ENCODE data around the gene SFSWAP.
"Not testable (repeated sequence)": the region's sequence is repeated elsewhere in the genome, so short reads cannot be mapped to it uniquely, and the experiment has no call there.

The SFSWAP gene

DNA sequence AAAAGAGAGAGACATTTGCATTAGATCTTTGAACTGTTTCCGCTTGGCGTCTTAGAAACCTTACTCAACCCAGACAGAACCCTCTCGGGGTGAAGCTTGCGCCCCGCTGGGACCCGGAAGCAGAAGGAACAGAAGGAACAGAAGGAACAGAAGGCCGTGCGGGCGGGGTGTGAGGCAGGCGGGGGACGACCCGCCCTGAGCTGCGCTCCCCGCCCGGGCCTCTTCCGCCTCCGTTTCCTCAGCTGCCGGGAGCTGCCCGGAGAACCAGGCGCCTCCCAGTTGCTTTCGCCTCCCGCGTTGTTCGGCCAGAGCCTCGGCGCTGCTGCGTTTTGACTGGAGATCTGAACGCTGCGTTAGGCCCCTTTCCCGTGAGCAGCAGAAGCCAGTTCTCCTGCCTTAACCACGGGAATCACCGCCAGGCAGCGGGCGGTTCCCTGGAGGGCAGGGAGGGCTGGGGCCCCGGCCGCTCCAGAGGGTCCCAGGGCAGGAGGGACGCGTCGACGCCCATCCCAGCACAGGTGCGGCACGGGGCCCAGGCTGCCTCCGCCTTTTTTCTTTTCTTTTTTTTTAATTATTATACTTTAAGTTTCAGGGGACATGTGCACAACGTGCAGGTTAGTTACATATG is 98.0 kb downstream of the SFSWAP start:
- peak in 1 of 51 donors; percentile 13 for DNase-seq

- not testable (repeated sequence) for DNase-seq
These were observed 98.8 kb downstream of the SFSWAP start for GRCh38 chr12:131809476-131810254.

- DNase-seq: no peak
These were observed 99.8 kb downstream of the SFSWAP start for GRCh38 chr12:131810726-131811125.

- DNase-seq: no peak
These were observed 104.2 kb downstream of the SFSWAP start for GRCh38 chr12:131815131-131815530.

DNA sequence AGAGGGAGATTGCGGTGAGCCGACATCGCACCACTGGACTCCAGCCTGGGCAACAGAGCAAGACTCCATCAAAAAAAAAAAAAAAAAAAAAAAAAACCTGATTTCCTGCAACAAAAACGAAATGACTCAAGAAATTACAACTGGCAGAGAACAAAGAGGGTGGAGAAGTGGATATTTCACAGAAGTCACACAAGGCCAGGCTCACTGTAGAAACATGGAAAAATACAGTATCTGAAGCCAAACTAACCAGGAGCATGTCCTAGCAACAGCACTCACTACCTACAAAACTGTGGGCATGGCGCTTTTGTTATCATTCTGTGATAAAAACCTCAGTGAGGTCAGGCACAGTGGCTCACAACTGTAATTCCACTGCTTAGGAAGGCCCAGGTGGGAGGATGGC is 105.6 kb downstream of the SFSWAP start:
- no peak for DNase-seq

- no peak for DNase-seq
These were observed 106.4 kb downstream of the SFSWAP start for GRCh38 chr12:131817241-131817640.

GRCh38 chr12:131818821-131819585 is 108.1 kb downstream of the SFSWAP start:
- no peak for DNase-seq

DNA sequence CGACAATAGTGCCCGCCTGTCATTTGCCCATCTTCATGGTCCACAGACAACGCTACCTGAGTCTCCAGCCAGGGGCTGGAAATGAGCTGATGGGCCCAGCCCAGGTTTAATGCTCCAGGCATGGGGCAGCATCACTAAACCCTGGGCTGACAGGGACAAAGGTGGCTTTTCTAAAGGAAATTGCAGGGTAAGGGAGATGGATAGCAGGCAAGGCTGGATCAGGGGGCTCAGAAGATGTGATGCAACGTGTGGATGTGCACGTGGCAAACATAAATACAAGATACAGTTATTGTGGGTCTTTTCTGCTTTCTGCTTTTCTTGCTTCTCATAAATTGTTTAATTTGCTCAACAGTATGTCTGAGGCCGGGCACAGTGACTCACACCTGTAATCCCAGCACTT is 113.6 kb downstream of the SFSWAP start:
- DNase-seq: no peak

GRCh38 chr12:131825146-131825892 is 114.4 kb downstream of the SFSWAP start:
- DNase-seq: peak in 21 of 51 donors; percentile 12 to 54 (median 31)

DNA sequence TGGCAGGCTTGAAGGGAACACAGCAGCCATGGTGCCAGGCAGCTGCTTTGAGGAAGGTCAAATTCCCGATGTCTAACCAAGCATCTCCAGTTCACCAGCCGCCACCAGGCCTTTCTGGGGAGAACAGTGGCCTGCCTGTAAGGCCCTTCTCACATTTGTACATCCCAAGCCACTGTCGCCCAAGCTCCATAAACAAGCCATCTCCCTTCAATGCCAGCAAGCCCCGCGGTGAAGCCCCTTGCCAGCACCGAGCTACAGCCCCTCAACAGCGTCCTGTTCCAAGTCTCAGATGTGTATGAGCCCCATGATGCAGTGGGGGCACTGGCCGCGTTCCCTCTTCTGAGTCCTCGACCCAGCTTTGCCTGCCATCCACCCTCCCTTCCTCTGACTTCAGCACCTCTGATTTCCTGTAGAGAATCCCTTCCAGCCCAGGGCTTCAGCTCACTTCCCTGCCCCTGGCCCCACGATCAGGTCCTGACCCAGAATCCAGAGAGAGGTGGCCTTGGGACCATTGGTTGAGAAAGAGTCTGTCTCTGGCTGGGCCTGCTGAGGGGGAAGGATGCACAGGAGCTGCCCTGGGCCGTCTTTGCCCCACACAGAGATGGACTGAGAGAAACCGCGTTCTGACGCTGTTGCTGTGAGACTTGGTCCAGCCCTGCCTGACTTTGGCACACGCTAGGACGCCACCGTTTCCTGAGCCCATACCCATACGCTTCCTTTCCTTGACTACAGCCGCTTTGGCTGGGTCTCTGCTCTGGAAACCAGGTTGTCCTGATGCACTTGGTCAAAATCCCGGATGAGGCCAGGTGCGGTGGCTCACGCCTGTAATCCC is 115.4 kb downstream of the SFSWAP start:
- DNase-seq: no peak

- peak in 16 of 51 donors; percentile 6 to 64 (median 28) for DNase-seq
These were observed 117.2 kb downstream of the SFSWAP start, which contains the start of gene MMP17 for GRCh38 chr12:131827961-131828534. Gene MMP17, plus strand, starts transcription at chr12:131828393. Its CDS starts 102 bp downstream, at chr12:131828495.

DNA sequence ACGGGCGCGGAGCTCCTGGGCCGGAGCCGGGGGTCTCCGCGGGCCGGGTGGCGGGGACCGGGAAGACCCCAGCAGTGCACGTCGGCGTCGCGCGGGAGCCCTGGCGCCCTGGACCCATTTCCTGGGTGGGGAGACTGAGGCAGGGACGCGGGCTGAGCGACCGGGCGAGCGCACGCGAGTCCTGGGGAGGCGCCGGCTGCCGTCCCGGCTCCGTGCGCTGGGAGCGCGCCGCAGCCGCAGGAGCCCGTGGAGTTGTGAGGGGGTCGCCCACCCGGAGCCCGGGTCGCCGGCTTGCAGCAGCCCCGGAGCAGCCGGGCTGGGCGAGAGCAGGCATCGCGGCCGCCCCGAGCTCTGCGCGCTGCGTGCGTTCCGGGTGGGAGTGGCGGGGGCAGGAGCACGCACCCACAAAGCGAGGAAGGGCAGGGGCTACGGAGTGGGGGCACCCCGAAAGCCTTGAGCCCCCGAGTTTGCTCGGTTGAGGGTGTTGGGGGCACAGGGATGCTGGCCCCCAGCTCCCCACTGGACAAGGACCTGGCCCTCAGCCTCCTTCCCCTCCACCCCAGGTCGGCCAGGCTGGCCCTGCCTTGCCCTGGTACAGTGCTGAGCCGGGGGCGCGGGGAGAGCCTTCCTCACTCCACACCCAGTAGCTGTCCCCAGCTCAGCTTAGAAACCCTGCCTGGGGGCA is 117.9 kb downstream of the SFSWAP start:
- no peak for DNase-seq

DNA sequence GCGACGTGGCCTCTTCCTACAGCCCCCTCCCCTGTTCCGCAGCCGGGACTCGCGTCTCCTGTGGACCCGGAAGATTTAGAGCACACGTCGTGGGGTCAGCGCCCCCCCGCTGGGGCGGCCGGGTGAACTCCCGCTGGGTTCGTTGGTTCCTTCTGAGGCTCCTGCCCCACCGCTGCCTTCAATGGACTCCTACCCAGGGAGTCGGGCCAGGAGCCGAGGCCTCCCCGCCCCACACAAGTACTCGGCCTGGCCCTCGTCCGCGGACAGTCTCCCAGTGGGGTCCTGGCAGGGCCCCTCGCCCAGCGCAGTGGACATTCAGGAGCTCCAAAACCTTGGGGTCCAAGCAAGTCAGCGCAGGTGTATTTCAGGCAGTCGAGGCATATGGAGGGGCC is 118.5 kb downstream of the SFSWAP start:
- DNase-seq: peak in 6 of 51 donors; percentile 4 to 47 (median 23)

DNA sequence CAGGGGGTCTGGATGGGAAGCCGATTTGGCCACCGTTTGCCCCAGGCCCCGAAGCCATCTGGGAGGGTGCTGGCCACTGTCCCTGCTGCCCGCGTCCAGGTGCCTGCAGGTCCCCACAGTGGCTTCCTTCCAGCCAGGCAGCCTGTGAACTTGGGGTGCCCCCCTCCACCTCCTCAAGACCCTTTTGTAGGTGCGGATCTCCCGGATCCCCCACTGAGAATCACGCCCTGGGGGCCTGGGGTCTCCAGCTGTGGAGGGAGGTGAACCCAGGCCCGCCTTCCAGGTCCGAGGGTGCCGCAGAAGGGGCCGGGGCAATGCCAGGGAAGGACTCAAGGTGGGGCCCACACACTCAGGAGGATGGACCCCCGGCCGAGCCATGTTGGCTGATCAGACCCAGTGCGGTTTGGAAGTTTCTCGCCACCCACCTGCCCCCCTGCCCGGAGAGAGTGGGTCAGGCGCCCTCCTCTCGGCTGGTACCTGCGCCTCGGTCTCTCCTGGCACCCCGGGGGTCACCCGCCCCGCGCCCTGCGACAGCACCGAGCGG is 119.0 kb downstream of the SFSWAP start:
- DNase-seq: peak in 2 of 51 donors; percentile 34 to 59

- peak in 48 of 51 donors; percentile 22 to 90 (median 74) for DNase-seq
These were observed 119.5 kb downstream of the SFSWAP start for GRCh38 chr12:131830335-131830913.

DNA sequence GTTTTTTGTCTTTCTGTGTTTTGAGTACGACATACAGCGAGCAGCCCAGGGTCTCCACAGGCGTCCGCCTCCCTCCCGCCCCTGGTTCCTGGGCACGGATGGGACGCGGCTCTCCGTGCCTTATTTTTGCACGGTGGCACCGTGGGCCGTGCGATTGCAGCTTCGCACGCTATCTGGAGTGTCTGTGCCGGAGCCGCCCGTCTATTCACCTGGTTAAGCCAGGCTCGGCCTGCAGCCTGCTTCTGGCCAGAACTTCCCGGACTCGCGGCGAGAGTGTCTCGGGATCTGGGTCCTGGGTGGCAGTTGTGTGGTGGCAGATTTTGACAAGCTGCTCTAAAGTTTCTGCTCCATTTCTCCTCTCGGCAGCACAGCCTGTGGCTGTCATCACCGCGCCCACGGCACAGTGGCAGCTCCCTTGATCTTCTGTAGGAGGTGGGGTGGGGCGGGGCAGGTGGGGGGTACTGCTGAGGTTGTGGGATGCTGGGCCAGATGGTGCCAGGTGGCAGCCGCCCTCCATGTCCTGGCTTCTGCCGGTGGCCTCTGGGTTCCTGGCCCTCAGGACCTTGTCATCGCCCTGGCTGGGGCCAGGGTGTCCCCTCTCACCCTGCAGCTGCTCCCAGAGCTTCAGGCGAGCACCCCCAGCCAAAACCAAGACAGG is 120.2 kb downstream of the SFSWAP start:
- DNase-seq: peak in 8 of 51 donors; percentile 35 to 78 (median 47)

DNA sequence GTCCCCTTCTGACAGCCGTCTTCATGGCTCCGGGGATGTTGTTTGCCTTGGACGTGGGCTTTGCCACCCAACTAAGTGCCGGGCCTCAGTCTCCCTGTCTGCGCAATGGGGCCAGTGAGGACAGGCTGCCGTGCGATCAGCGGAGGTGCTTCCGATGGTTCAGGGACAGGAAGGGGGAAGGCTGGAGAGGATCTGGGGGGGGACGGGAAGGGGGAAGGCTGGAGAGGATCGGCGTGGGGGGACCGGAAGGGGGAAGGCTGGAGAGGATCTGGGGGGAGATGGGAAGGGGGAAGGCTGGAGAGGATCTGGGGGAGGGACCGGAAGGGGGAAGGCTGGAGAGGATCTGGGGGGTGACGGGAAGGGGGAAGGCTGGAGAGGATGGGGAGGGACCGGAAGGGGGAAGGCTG is 120.7 kb downstream of the SFSWAP start:
- peak in 12 of 51 donors; percentile 17 to 64 (median 38) for DNase-seq

All from hypothalamus (tissue), 51 donors.